CD4-positive, alpha-beta T cell (primary cell): Measurements from ENCODE around the gene FOXG1. TPM values are rescaled to one million over a fixed set of nuclear protein-coding genes. Genes with fewer than 3 reads are reported as not detected.

Experiments used
- ATAC-seq: fragments of 200-7000 bp; cut with Tn5 transposase; one replicate; pipeline ENCODE4 v1.10.0; 2022; ENCODE audit warnings: mild to moderate bottlenecking; ENCODE audit not compliant: poor library complexity
- CTCF ChIA-PET: fragments of 350-600 bp; sonication (Branson Sonifier 250); formaldehyde crosslinking; loops from one replicate; lab custom pipeline; 2021; ENCODE audit warnings: antibody characterized with exemption, inconsistent platforms; lab: Charles Lee
- POLR2A ChIA-PET: fragments of 350-600 bp; sonication (Branson Sonifier 250); formaldehyde crosslinking; loops from one replicate; lab custom pipeline; 2021; ENCODE audit warnings: antibody characterized with exemption, inconsistent platforms; lab: Charles Lee
- DNase-seq, 14 experiments: peaks; one replicate each; pipeline ENCODE4 v3.0.0-alpha.2; 2013 to 2020; ENCODE audit warnings: mixed read lengths in 2 of 14
- H3K27ac ChIP-seq, 2 donors: one replicate each; pipeline versions ENCODE4 v1.5.1 to v1.7.0; 2013; ENCODE audit warnings: low read length in 2 of 2, low read depth in 1 of 2, mild to moderate bottlenecking in 1 of 2
- H3K27me3 ChIP-seq, 2 experiments: 1 replicate in 1 of 2; 2 replicates in 1 of 2; pipeline versions ENCODE4 v1.6.1 to v1.7.0; 2013; ENCODE audit warnings: low read length in 2 of 2, control low read depth in 1 of 2, mild to moderate bottlenecking in 1 of 2, moderate library complexity in 1 of 2; ENCODE audit not compliant: insufficient read depth in 2 of 2, control insufficient read depth in 1 of 2
- H3K36me3 ChIP-seq: one replicate; pipeline ENCODE4 v1.6.1; 2013; ENCODE audit warnings: low read length, control low read depth; ENCODE audit not compliant: insufficient read depth
- H3K4me1 ChIP-seq: one replicate; pipeline ENCODE4 v1.6.1; 2013; ENCODE audit warnings: low read length, control low read depth; ENCODE audit not compliant: insufficient read depth
- H3K4me3 ChIP-seq: one replicate; pipeline ENCODE4 v1.5.1; 2013; ENCODE audit warnings: mild to moderate bottlenecking, low read length, moderate library complexity
- H3K9me3 ChIP-seq, 2 experiments: 1 replicate in 1 of 2; 2 replicates in 1 of 2; pipeline versions ENCODE4 v1.6.1 to v1.7.0; 2013; ENCODE audit warnings: low read length in 2 of 2, mild to moderate bottlenecking in 2 of 2, control low read depth in 1 of 2, moderate library complexity in 1 of 2; ENCODE audit not compliant: control insufficient read depth in 1 of 2, insufficient read depth in 1 of 2
- H3K27ac Mint-ChIP-seq: one replicate; pipeline ENCODE4 v1.8.0; 2020; ENCODE audit warnings: mixed read lengths
- H3K27me3 Mint-ChIP-seq: one replicate; pipeline ENCODE4 v1.8.0; 2021; ENCODE audit warnings: mixed read lengths
- H3K36me3 Mint-ChIP-seq: one replicate; pipeline ENCODE4 v1.8.0; 2021; ENCODE audit warnings: low read depth, mixed read lengths
- H3K4me1 Mint-ChIP-seq: one replicate; pipeline ENCODE4 v1.8.0; 2021; ENCODE audit warnings: low read depth, mixed read lengths
- H3K4me3 Mint-ChIP-seq: one replicate; pipeline ENCODE4 v1.8.0; 2020; ENCODE audit warnings: mild to moderate bottlenecking, mixed read lengths
- H3K9me3 Mint-ChIP-seq: one replicate; pipeline ENCODE4 v1.8.0; 2020; ENCODE audit warnings: mixed read lengths
- intact Hi-C, 2 experiments: fragments of 100-400 bp; cut with DNase I in 1 of 2; cut with micrococcal nuclease in 1 of 2; formaldehyde crosslinking; loops; one replicate each; pipeline versions ENCODE4 v1.15.1 to v1.9.0; 2023 to 2025; cut with DNase I, micrococcal nuclease
- total RNA-seq, 174 experiments: library from RNA in 2 of 174; stranded (reverse) in 2 of 174; gene quantifications; one replicate each; pipeline ENCODE4 v1.2.3 and lab custom pipeline; 2021 to 2026
- TF ChIP-seq, protein P1 (sequence below): fragments of 200-600 bp; IDR thresholded peaks from one replicate; pipeline ENCODE4 v1.8.0; 2022; ENCODE audit warnings: antibody characterized with exemption, mild to moderate bottlenecking

FOXG1 gene
- total RNA-seq, 2 experiments from 2014 or later: not detected

DNA sequence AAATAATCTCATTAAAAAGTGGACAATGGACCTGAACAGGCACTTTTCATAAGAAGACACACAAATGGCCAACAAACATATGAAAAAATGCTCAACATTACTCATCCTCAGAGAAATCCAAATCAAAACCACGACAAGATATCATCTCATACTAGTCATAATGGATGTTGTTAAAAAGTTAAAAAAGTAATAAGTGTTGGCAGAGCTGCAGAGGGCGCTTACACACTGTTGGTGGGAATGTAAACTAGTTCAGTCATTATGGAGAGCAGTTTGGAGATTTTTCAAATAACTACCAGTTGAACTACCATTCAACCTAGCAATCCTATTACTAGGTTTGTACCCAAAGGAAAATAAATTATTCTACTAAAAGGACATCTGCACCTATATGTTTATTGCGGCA lies 47.2 kb downstream of the FOXG1 start:
- Histone ChIP-seq H3K27ac (no peak overlapping the region), H3K4me1 (no peaks in the 10 kb centered on the region), H3K4me3 (no peak overlapping the region), H3K9me3 (peaks cover 0 to 12% of the 10 kb centered on the region in 2 experiments), H3K36me3 (no peaks in the 10 kb centered on the region), H3K27me3 (no peaks in the 10 kb centered on the region)
- intact Hi-C loops: no loop called here
- no peak overlapping the region for H3K4me3 Mint-ChIP-seq
- ATAC-seq (no peak), DNase-seq (no peak)
- CTCF ChIA-PET: no interaction called here
- H3K27ac Mint-ChIP-seq: no peak overlapping the region
- TF ChIP-seq, protein P1, sequence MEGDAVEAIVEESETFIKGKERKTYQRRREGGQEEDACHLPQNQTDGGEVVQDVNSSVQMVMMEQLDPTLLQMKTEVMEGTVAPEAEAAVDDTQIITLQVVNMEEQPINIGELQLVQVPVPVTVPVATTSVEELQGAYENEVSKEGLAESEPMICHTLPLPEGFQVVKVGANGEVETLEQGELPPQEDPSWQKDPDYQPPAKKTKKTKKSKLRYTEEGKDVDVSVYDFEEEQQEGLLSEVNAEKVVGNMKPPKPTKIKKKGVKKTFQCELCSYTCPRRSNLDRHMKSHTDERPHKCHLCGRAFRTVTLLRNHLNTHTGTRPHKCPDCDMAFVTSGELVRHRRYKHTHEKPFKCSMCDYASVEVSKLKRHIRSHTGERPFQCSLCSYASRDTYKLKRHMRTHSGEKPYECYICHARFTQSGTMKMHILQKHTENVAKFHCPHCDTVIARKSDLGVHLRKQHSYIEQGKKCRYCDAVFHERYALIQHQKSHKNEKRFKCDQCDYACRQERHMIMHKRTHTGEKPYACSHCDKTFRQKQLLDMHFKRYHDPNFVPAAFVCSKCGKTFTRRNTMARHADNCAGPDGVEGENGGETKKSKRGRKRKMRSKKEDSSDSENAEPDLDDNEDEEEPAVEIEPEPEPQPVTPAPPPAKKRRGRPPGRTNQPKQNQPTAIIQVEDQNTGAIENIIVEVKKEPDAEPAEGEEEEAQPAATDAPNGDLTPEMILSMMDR: no peak
- no peaks in the 10 kb centered on the region for H3K36me3 Mint-ChIP-seq
- POLR2A ChIA-PET: no interaction called here
- H3K9me3 Mint-ChIP-seq: peaks cover 3% of the 10 kb centered on the region
- H3K4me1 Mint-ChIP-seq: no peaks in the 10 kb centered on the region
- no peaks in the 10 kb centered on the region for H3K27me3 Mint-ChIP-seq
